ENCODE data around the gene FADS1.

DNA sequence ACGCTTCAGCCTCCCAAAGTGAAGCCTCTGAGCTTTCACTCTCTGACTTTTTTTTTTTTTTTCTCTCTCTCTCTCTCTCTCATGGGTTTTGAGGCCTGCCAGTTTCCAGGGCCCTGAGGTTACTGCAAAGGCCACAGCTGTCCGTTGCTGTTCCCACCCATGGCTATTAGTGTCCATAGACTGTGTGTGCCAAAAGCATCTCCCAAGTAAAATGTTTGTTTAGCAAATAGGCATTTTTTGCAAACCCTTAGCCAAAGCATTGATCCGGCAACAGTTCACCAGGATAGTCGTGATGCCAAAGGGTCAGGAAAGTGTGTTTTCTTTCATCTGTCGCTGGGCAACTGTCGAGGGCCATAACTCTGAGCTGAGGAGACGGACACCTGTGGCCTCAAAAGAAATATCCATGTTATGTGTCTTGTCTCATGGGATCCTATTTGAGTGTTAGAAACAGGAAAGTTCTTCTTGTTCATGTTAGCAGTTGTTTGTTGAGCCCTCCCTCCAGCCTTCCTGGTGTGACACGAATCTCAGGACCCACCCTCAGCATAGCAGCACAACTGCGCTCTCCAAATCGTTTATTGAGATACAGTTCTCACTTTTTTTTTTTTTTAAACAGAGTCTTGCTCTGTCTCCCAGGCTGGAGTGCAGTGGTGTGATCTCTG lies 29.7 kb upstream of the FADS1 start:
- TF ChIP-seq, protein P1, sequence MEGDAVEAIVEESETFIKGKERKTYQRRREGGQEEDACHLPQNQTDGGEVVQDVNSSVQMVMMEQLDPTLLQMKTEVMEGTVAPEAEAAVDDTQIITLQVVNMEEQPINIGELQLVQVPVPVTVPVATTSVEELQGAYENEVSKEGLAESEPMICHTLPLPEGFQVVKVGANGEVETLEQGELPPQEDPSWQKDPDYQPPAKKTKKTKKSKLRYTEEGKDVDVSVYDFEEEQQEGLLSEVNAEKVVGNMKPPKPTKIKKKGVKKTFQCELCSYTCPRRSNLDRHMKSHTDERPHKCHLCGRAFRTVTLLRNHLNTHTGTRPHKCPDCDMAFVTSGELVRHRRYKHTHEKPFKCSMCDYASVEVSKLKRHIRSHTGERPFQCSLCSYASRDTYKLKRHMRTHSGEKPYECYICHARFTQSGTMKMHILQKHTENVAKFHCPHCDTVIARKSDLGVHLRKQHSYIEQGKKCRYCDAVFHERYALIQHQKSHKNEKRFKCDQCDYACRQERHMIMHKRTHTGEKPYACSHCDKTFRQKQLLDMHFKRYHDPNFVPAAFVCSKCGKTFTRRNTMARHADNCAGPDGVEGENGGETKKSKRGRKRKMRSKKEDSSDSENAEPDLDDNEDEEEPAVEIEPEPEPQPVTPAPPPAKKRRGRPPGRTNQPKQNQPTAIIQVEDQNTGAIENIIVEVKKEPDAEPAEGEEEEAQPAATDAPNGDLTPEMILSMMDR (optimal IDR thresholded peaks at IDR 0.05 in 1 of 3, IDR thresholded peaks at IDR 0.05 in 1 of 3, conservative IDR thresholded peaks at IDR 0.05 in 1 of 3; ENCODE audit: extremely low read depth in 1 of 3, insufficient read depth in 2 of 3, low read length in 3 of 3), result no peak
- TF ChIP-seq EZH2 (IDR thresholded peaks at IDR 0.05; ENCODE audit: low read length), result no peak

All from keratinocyte (primary cell).